NCI-H1092 treated with DMSO at 0.1 percent for 48 hours (cell line): ENCODE data around the gene MFSD1.
A peak's percentile ranks its signal among the peaks of the same experiment; 100 is the strongest.

Source experiments
- DNase-seq: peaks from one replicate; lab custom pipeline; 2025; lab: John Stamatoyannopoulos, UW

The MFSD1 gene

GRCh38 chr3:158819282-158819681 lies 17.4 kb downstream of the MFSD1 start:
- no peak for DNase-seq

DNA sequence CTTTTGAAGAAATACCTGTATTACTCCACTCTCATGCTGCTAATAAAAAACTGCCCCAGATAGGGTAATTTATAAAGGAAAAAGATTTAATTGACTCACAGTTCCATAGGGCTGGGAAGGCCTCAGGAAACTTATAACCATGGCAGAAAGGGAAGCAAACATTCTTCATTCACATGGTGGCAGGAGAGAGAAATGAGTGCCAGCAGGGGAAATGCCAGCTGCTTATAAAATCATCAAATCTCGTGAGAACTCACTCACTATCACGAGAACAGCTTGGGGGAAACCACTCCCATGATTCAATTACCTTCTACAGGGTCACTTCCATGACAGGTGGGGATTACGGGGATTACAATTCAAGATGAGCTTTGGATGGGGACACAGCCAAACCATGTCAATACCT lies 18.7 kb downstream of the MFSD1 start:
- DNase-seq = no peak

GRCh38 chr3:158821847-158822246 lies 20.0 kb downstream of the MFSD1 start:
- DNase-seq = no peak

DNA sequence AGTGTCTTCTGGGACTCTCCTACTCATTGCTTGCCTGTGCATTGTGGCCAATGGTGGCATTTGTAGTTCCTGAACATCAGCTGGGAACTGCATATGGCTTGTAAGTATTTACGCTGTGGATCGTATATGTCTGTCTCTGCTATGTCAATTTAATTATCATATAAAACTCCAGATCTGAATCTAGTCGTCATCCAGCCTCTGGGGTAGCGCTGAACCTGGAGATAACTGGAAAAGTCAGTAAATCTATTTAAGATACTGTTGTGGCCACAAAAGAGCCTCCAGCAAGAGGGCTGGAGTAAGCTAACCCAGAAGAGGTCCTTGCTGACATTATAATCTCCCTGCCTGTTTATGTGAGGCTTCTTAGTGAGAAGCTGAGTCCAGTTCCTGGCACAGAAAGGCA lies 21.6 kb downstream of the MFSD1 start:
- no peak for DNase-seq

- no peak for DNase-seq
Observed at GRCh38 chr3:158827773-158828172, 25.9 kb downstream of the MFSD1 start.

GRCh38 chr3:158830391-158830790 lies 28.5 kb downstream of the MFSD1 start:
- DNase-seq = no peak

DNA sequence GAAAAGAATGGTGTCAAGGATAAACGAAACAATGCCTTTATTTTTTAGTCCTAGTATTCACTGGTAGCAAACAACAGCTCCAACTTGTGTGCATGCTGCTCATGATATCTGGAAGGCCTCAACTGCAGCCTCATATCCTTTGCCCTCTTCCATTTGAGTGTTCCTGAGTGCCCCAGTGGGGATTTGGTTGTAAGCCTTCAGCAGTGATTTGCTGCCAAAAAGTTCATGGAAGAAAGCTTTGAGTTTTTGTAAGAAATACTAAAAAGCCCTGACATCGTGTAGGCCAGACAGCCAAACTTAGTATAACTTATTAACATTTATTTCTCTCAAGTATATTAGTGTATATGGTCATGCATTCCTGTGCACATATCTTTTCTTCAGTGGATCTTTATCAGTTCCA lies 30.0 kb downstream of the MFSD1 start:
- no peak for DNase-seq

GRCh38 chr3:158835631-158836030 lies 33.8 kb downstream of the MFSD1 start:
- no peak for DNase-seq

GRCh38 chr3:158836312-158836711 lies 34.5 kb downstream of the MFSD1 start:
- no peak for DNase-seq

DNA sequence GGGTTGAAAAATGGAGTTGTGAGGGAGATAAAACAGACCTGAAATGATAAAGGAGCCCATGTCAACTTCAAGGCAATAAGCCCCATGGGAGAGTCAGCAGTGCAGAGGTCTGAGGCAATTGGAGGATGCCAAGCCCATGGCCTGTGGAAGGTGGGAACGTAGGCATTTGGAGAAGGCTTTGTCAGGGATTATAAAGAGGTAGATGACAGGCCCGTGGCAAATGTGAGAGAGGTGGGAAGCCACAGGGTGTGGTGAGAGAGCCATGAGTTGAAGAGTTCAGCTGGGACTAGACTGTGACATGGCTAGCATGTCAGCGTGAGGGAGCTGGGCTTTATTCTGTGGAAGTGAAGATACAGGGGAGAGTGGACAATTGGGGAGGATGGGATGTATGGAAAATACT lies 35.4 kb downstream of the MFSD1 start:
- no peak for DNase-seq

GRCh38 chr3:158839966-158840365 lies 38.1 kb downstream of the MFSD1 start:
- DNase-seq = no peak

GRCh38 chr3:158841387-158841786 lies 39.5 kb downstream of the MFSD1 start:
- DNase-seq = no peak

DNA sequence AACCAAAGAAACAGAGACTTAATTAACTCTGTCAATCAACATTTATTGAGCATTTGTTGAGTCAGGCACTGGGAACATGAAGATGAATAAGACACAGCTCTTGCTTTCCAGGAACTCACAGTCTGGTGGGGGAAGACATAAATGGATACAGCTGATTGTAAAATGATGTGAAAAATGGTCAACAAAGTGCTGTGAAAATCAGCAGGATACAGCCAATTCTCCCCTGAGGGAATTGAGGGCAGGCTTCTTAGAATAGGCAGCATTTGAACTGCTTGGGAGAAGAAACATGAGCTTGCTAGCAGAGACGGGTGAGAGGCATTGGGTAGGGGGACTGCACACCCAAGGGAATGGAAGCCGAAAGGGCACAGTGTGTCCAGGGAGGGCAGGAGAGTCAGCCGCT lies 41.1 kb downstream of the MFSD1 start:
- DNase-seq = no peak

- DNase-seq = peak; percentile 48
Observed at GRCh38 chr3:158845765-158846350, 44.0 kb downstream of the MFSD1 start.

GRCh38 chr3:158846803-158847451 lies 45.1 kb downstream of the MFSD1 start:
- DNase-seq = no peak

GRCh38 chr3:158847452-158847821 lies 45.6 kb downstream of the MFSD1 start:
- no peak for DNase-seq

DNA sequence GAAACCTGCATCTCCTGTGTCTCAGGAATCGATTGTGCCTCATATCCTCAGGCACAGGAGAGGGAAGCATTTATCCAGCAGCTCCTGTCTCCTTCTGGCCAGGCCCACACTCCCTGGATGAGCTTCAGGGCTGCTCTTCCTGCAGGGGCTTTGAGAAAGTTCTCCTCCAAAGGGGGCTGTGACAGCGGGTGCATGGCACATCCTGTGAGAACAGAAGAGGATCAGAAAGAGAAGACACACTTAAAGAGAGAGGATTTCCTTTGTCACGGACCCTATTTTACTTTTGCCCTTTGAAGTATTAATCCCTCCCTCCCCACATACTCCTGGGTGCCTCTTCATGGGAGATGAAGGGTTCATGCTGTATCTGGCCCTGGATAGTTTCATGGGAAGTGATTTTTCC lies 46.0 kb downstream of the MFSD1 start:
- DNase-seq = peak; percentile 1

DNA sequence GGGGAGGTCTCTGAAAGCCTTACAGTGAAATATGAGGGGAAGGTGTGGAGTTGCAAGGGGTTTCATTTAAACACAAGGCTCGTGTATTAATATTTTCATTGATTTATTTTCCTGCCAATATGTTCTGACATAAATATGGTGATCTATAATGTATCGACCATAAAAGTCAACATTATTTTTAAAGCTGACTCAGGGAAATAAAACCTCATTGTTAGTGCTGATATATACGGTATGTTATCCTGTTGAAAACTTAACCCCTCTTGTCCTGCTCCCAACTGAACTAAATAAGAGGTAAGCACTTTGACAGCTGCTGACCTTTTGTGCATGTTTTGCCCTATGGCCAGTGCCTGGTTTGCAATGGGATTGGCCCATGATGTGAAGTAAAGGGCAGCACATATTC lies 47.9 kb downstream of the MFSD1 start:
- no peak for DNase-seq

- no peak for DNase-seq
Observed at GRCh38 chr3:158859362-158859761, 57.5 kb downstream of the MFSD1 start.

DNA sequence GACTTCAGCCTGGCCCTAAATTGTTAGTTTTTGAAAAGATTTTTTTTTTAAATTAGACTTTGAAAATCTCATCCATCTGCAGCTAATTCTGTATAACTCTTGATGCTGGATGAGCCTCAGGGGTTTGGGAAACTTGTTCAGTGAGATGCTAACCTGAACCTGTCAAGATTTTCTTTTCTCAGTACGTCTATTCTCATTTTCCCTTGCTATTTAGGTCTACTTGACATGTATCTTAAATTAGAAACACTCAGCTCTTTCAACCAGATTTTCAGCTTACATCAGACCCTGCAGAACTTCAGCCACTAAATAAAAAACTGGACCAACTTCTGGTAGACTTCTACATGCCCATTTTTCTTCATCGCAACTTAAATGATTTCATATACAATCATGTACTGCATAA lies 61.4 kb downstream of the MFSD1 start:
- no peak for DNase-seq

- DNase-seq = no peak
Observed at GRCh38 chr3:158864492-158864891, 62.6 kb downstream of the MFSD1 start.

GRCh38 chr3:158875700-158876099 lies 73.8 kb downstream of the MFSD1 start:
- no peak for DNase-seq
